OCI-LY7 (cell line): Measurements from ENCODE around the gene SUSD4. TPM values are rescaled to one million over a fixed set of nuclear protein-coding genes. Genes with fewer than 3 reads are reported as not detected.

Experiments used
- BruUV-seq: library from RNA; stranded (reverse); fragments of 400-500 nt; replicated peaks from 2 replicates; lab custom pipeline; 2021; lab: Mats Ljungman, UMichigan
- CTCF ChIA-PET: fragments of 300-600 bp; sonication (Branson Sonifier 250); formaldehyde crosslinking; loops from one replicate; lab custom pipeline; 2022; ENCODE audit warnings: antibody characterized with exemption; ENCODE audit not compliant: unreplicated experiment; lab: Charles Lee
- POLR2A ChIA-PET: fragments of 300-600 bp; sonication (Branson Sonifier 250); formaldehyde crosslinking; loops from one replicate; lab custom pipeline; 2022; ENCODE audit warnings: antibody characterized with exemption; lab: Charles Lee
- DNase-seq: peaks from one replicate; pipeline ENCODE4 v3.0.0-alpha.2; 2015; ENCODE audit warnings: low spot score
- H2AFZ ChIP-seq: fragments of 200-600 bp; sonication (generic), shearing (Covaris generic); 2 replicates; pipeline ENCODE4 v1.6.1; 2014; ENCODE audit warnings: mild to moderate bottlenecking, antibody characterized with exemption, low read length, moderate library complexity
- H3K27ac ChIP-seq: fragments of 200-600 bp; sonication (generic); 2 replicates; pipeline ENCODE4 v1.5.1; 2014; ENCODE audit warnings: mixed run types, low read depth, mild to moderate bottlenecking, moderate library complexity, low read length, inconsistent platforms; ENCODE audit not compliant: poor library complexity, severe bottlenecking
- H3K36me3 ChIP-seq: fragments of 200-600 bp; sonication (generic); 2 replicates; pipeline ENCODE4 v1.6.1; 2014; ENCODE audit warnings: mild to moderate bottlenecking, antibody characterized with exemption, low read length, moderate library complexity, mixed read lengths; ENCODE audit not compliant: insufficient read depth
- H3K4me1 ChIP-seq: fragments of 200-600 bp; sonication (generic); 2 replicates; pipeline ENCODE4 v1.5.1; 2014; ENCODE audit warnings: mild to moderate bottlenecking, low read length; ENCODE audit not compliant: insufficient read depth, poor library complexity, severe bottlenecking
- H3K4me2 ChIP-seq: fragments of 200-600 bp; sonication (generic); 2 replicates; pipeline ENCODE4 v1.6.1; 2014; ENCODE audit warnings: mild to moderate bottlenecking, low read length
- H3K4me3 ChIP-seq: fragments of 200-600 bp; sonication (generic); 2 replicates; pipeline ENCODE4 v1.5.1; 2014; ENCODE audit warnings: mild to moderate bottlenecking, low read depth, low read length; ENCODE audit not compliant: poor library complexity, severe bottlenecking
- H3K79me2 ChIP-seq: fragments of 200-600 bp; sonication (generic); 2 replicates; pipeline ENCODE4 v1.6.1; 2016; ENCODE audit warnings: low read depth, mild to moderate bottlenecking, low read length, moderate library complexity, mixed read lengths; ENCODE audit not compliant: insufficient read depth
- H3K9me2 ChIP-seq: fragments of 200-600 bp; sonication (generic); 2 replicates; pipeline ENCODE4 v1.6.1; 2016; ENCODE audit warnings: mild to moderate bottlenecking, low read length, mixed read lengths; ENCODE audit not compliant: insufficient read depth
- H3K9me3 ChIP-seq: fragments of 200-600 bp; sonication (generic); 2 replicates; pipeline ENCODE4 v1.6.1; 2014; ENCODE audit warnings: mild to moderate bottlenecking, mixed run types, low read length, mixed read lengths
- H4K20me1 ChIP-seq: fragments of 200-600 bp; sonication (generic); 2 replicates; pipeline ENCODE4 v1.6.1; 2014; ENCODE audit warnings: mild to moderate bottlenecking, antibody characterized with exemption, low read length, moderate library complexity, mixed read lengths; ENCODE audit not compliant: insufficient read depth
- CTCF ChIP-seq: fragments of 200-600 bp; sonication (generic); conservative IDR thresholded peaks from 2 replicates; pipeline ENCODE4 v1.5.1; 2014; ENCODE audit warnings: mild to moderate bottlenecking, antibody characterized with exemption, low read length, moderate library complexity, mixed read lengths
- EZH2phosphoT487 ChIP-seq: fragments of 200-600 bp; sonication (generic); IDR thresholded peaks from 2 replicates; pipeline ENCODE4 v1.6.1; 2018; ENCODE audit warnings: low read depth, borderline replicate concordance, mild to moderate bottlenecking, mixed run types, antibody characterized with exemption, low read length, moderate library complexity, mixed read lengths
- intact Hi-C: fragments of 100-400 bp; cut with micrococcal nuclease; formaldehyde crosslinking; loops from one replicate; pipeline ENCODE4 v1.10.0; 2022; ENCODE audit not compliant: unreplicated experiment
- total RNA-seq, 2 experiments: library from RNA; depleted of rRNA in 1 of 2; stranded (reverse); fragments of >200 nt in 1 of 2; shearing (Covaris generic) in 1 of 2; gene quantifications; 2 replicates each; pipeline ENCODE4 v1.2.3, GENCODE V29; 2014 to 2022

Gene SUSD4
- total RNA-seq, 2 experiments from 2014 or later, result 0.42 TPM; not detected in 1

DNA sequence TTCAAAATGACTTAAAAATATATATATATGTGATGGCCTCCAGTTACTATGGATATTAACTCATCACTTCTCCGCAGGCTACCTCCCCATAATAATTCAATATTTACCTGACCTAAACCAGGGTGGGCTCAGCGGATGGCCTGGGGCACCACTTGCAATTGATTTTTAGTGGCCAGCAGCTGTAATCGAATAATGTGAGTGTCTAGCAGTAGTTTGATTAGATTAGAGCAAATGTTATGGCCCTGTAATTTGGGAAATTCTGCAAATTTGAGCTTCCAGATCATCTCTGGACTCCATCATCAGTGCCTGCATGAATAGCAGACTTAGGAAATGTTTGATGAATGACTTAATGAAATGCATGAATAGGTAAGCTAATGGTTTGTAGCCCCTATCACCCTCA, 14.7 kb downstream of the SUSD4 start:
- no peak for TF ChIP-seq EZH2phosphoT487
- ChIA-PET POLR2A (no interaction called here), CTCF (no interaction called here)
- no peaks in the 10 kb centered on the region for H3K9me2 ChIP-seq
- H3K27ac ChIP-seq, result no peak overlapping the region
- no peaks in the 10 kb centered on the region for H3K4me1 ChIP-seq
- H3K4me3 ChIP-seq, result no peak overlapping the region
- no peaks in the 10 kb centered on the region for H3K79me2 ChIP-seq
- H3K4me2 ChIP-seq, result no peak overlapping the region
- intact Hi-C loops, result no loop called here
- no peaks in the 10 kb centered on the region for H4K20me1 ChIP-seq
- DNase-seq, result no peak
- no peak overlapping the region for H2AFZ ChIP-seq
- BruUV-seq, result no TSS peak
- H3K36me3 ChIP-seq, result no peaks in the 10 kb centered on the region
- no peaks in the 10 kb centered on the region for H3K9me3 ChIP-seq

GRCh38 chr1:223348439-223348838, 15.5 kb downstream of the SUSD4 start:
- H3K4me2 ChIP-seq, result no peak overlapping the region
- no peaks in the 10 kb centered on the region for H3K4me1 ChIP-seq
- no peak for DNase-seq
- H3K9me3 ChIP-seq, result no peaks in the 10 kb centered on the region
- ChIA-PET POLR2A (no interaction called here), CTCF (no interaction called here)
- no peaks in the 10 kb centered on the region for H3K9me2 ChIP-seq
- H3K79me2 ChIP-seq, result no peaks in the 10 kb centered on the region
- H4K20me1 ChIP-seq, result no peaks in the 10 kb centered on the region
- H2AFZ ChIP-seq, result no peak overlapping the region
- no peaks in the 10 kb centered on the region for H3K36me3 ChIP-seq
- TF ChIP-seq EZH2phosphoT487 (no peak), CTCF (no peak)
- no peak overlapping the region for H3K27ac ChIP-seq
- intact Hi-C loops, result no loop called here
- BruUV-seq, result no TSS peak
- no peak overlapping the region for H3K4me3 ChIP-seq

DNA sequence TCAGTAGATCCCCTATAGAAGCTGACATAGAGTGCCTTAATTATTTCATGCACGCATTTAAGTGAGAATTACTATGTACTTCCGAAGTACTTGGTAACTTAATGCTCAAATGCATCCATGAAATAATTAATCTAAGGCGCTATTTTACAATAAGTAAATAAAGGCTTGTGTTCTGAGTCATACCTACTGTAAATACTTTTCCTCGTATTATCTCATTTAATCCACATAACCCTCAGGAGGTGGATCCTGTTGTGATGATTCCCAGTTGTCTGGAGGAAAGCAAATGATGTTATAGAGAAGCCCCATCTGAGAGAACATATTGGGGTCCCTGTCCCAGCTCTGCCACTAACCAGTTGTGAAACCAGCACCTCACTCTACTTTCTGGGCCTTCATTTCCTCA, 16.4 kb downstream of the SUSD4 start:
- ChIA-PET CTCF (no interaction called here), POLR2A (no interaction called here)
- Histone ChIP-seq H3K9me2 (no peaks in the 10 kb centered on the region), H2AFZ (no peak overlapping the region), H3K36me3 (no peaks in the 10 kb centered on the region), H3K4me1 (no peaks in the 10 kb centered on the region), H3K27ac (no peak overlapping the region), H4K20me1 (no peaks in the 10 kb centered on the region), H3K9me3 (no peaks in the 10 kb centered on the region), H3K4me2 (no peak overlapping the region), H3K79me2 (no peaks in the 10 kb centered on the region), H3K4me3 (no peak overlapping the region)
- DNase-seq, result no peak
- BruUV-seq, result no TSS peak
- intact Hi-C loops, result no loop called here
- no peak for TF ChIP-seq CTCF
- TF ChIP-seq EZH2phosphoT487, result no peak
